IMR-90 (cell line): ENCODE measurements around the gene NRDC. TPM values are rescaled to one million over a fixed set of nuclear protein-coding genes. Genes with fewer than 3 reads are reported as not detected.

Experiments used
- ATAC-seq: fragments of 200-7000 bp; cut with Tn5 transposase; 2 replicates; pipeline ENCODE4 v1.9.1; 2020; ENCODE audit warnings: low read depth, mild to moderate bottlenecking, moderate library complexity
- BruUV-seq: library from RNA; stranded (reverse); fragments of 400-500 nt; replicated peaks from 2 replicates; lab custom pipeline; 2021; lab: Mats Ljungman, UMichigan
- CTCF ChIA-PET: fragments of 300-600 bp; formaldehyde crosslinking; extraction: SDS; loops from one replicate; lab custom pipeline; 2021; ENCODE audit warnings: antibody characterized with exemption; lab: Yijun Ruan, JAX
- POLR2A ChIA-PET: fragments of 300-600 bp; sonication (Branson Sonifier 250); formaldehyde crosslinking; loops from one replicate; lab custom pipeline; 2022; ENCODE audit warnings: antibody characterized with exemption; ENCODE audit not compliant: unreplicated experiment; lab: Charles Lee
- DNase-seq: peaks from one replicate; pipeline ENCODE4 v3.0.0; 2013
- H2AFZ ChIP-seq: replicated peaks from 2 replicates; pipeline ENCODE3; 2013; ENCODE audit warnings: low read length, mild to moderate bottlenecking; ENCODE audit not compliant: poor library complexity
- H2AK5ac ChIP-seq: 2 replicates; pipeline ENCODE4 v1.6.1; 2013; ENCODE audit warnings: low read depth, low read length, inconsistent platforms
- H2AK9ac ChIP-seq: replicated peaks from 2 replicates; pipeline ENCODE3; 2013; ENCODE audit warnings: mild to moderate bottlenecking, low read depth, low read length, moderate library complexity; ENCODE audit not compliant: poor library complexity
- H2BK120ac ChIP-seq: 2 replicates; pipeline ENCODE4 v1.6.1; 2013; ENCODE audit warnings: low read depth, low read length, inconsistent platforms
- H2BK15ac ChIP-seq: 3 replicates; pipeline ENCODE4 v1.6.1; 2013; ENCODE audit warnings: low read depth, low read length, inconsistent platforms
- H2BK20ac ChIP-seq: 2 replicates; pipeline ENCODE4 v1.6.1; 2013; ENCODE audit warnings: low read depth, mild to moderate bottlenecking, inconsistent platforms, low read length, moderate library complexity
- H2BK5ac ChIP-seq: 2 replicates; pipeline ENCODE4 v1.6.1; 2013; ENCODE audit warnings: mild to moderate bottlenecking, low read depth, low read length, inconsistent platforms; ENCODE audit not compliant: poor library complexity, severe bottlenecking
- H3K14ac ChIP-seq: replicated peaks from 2 replicates; pipeline ENCODE4 v1.6.1; 2013; ENCODE audit warnings: low read depth, low read length, inconsistent platforms
- H3K18ac ChIP-seq: 2 replicates; pipeline ENCODE4 v1.6.1; 2013; ENCODE audit warnings: low read depth, low read length, control low read depth
- H3K23ac ChIP-seq: 2 replicates; pipeline ENCODE4 v1.6.1; 2013; ENCODE audit warnings: low read depth, low read length, inconsistent platforms
- H3K27ac ChIP-seq: 2 replicates; pipeline ENCODE4 v1.5.1; 2013; ENCODE audit warnings: mild to moderate bottlenecking, control low read depth, low read length; ENCODE audit not compliant: insufficient read depth
- H3K27me3 ChIP-seq: 2 replicates; pipeline ENCODE4 v1.6.1; 2013; ENCODE audit warnings: low read length; ENCODE audit not compliant: control insufficient read depth, insufficient read depth
- H3K36me3 ChIP-seq: 2 replicates; pipeline ENCODE4 v1.6.1; 2013; ENCODE audit warnings: low read length, mixed read lengths; ENCODE audit not compliant: control insufficient read depth, insufficient read depth
- H3K4ac ChIP-seq: 2 replicates; pipeline ENCODE4 v1.6.1; 2013; ENCODE audit warnings: low read depth, low read length, inconsistent platforms
- H3K4me1 ChIP-seq: 2 replicates; pipeline ENCODE4 v1.6.1; 2013; ENCODE audit warnings: low read length, mixed read lengths; ENCODE audit not compliant: control insufficient read depth, insufficient read depth
- H3K4me2 ChIP-seq: 2 replicates; pipeline ENCODE4 v1.6.1; 2013; ENCODE audit warnings: low read depth, mild to moderate bottlenecking, control low read depth, low read length, moderate library complexity
- H3K4me3 ChIP-seq: 2 replicates; pipeline ENCODE4 v1.5.1; 2013; ENCODE audit warnings: low read depth, mild to moderate bottlenecking, control low read depth, low read length, moderate library complexity; ENCODE audit not compliant: insufficient read depth
- H3K56ac ChIP-seq: 2 replicates; pipeline ENCODE4 v1.6.1; 2013; ENCODE audit warnings: low read length, inconsistent platforms; ENCODE audit not compliant: insufficient read depth; ENCODE audit errors: extremely low read depth
- H3K79me1 ChIP-seq, 2 experiments: 2 replicates each; pipeline ENCODE4 v1.6.1; 2013; ENCODE audit warnings: low read length in 2 of 2, inconsistent platforms in 1 of 2, low read depth in 1 of 2
- H3K9ac ChIP-seq: 2 replicates; pipeline ENCODE4 v1.6.1; 2013; ENCODE audit warnings: low read depth, low read length, control low read depth
- H3K9me1 ChIP-seq: 2 replicates; pipeline ENCODE4 v1.6.1; 2013; ENCODE audit warnings: low read length, inconsistent platforms; ENCODE audit not compliant: insufficient read depth
- H3K9me3 ChIP-seq: 2 replicates; pipeline ENCODE4 v1.6.1; 2013; ENCODE audit warnings: low read length; ENCODE audit not compliant: control insufficient read depth, insufficient read depth
- H4K20me1 ChIP-seq: 2 replicates; pipeline ENCODE4 v1.6.1; 2013; ENCODE audit warnings: low read length, inconsistent platforms; ENCODE audit not compliant: insufficient read depth
- H4K5ac ChIP-seq: 2 replicates; pipeline ENCODE4 v1.6.1; 2013; ENCODE audit warnings: mild to moderate bottlenecking, low read depth, low read length, control low read depth
- H4K8ac ChIP-seq, 2 experiments: 2 replicates each; pipeline ENCODE4 v1.6.1; 2013; ENCODE audit warnings: low read depth in 2 of 2, low read length in 2 of 2, control low read depth in 1 of 2, inconsistent platforms in 1 of 2
- H4K91ac ChIP-seq: 2 replicates; pipeline ENCODE4 v1.6.1; 2013; ENCODE audit warnings: low read depth, low read length, inconsistent platforms; ENCODE audit not compliant: insufficient read depth
- BHLHE40 ChIP-seq: fragments of 150-350 bp; IDR thresholded peaks from 2 replicates; pipeline ENCODE4 v1.6.1; 2016; ENCODE audit warnings: mild to moderate bottlenecking, low read depth, low read length
- MXI1 ChIP-seq: IDR thresholded peaks from 2 replicates; pipeline ENCODE4 v1.6.1; 2012; ENCODE audit warnings: low read depth, mild to moderate bottlenecking, low read length, moderate library complexity, borderline replicate concordance
- RCOR1 ChIP-seq: IDR thresholded peaks from 2 replicates; pipeline ENCODE4 v1.6.1; 2012; ENCODE audit warnings: mild to moderate bottlenecking, low read length, improper control_type of control experiment; ENCODE audit not compliant: insufficient replicate concordance
- dilution Hi-C: fragments of 300-500 bp; cut with HindIII; formaldehyde crosslinking; loops from one replicate; pipeline ENCODE4 v1.14.3; 2018; ENCODE audit warnings: low sequenced_read_pairs; ENCODE audit not compliant: unreplicated experiment
- in situ Hi-C: fragments of 300-500 bp; cut with MboI; formaldehyde crosslinking; loops from 3 replicates; pipeline ENCODE4 v1.14.3; 2019; ENCODE audit warnings: low sequenced_read_pairs, inconsistent platforms, mixed read lengths
- intact Hi-C: fragments of 100-400 bp; cut with micrococcal nuclease; formaldehyde crosslinking; loops from 2 replicates; pipeline ENCODE4 v1.10.0; 2022
- polyA plus RNA-seq, 3 experiments: library from polyadenylated mRNA; depleted of rRNA; stranded (reverse); fragments of >200 nt; gene quantifications; 2 replicates each; pipeline ENCODE4 v1.2.3, GENCODE V29; 2012; ENCODE audit warnings: low replicate concordance in 1 of 3
- total RNA-seq: library from RNA; depleted of rRNA; stranded (reverse); fragments of >200 nt; gene quantifications from 2 replicates; pipeline ENCODE4 v1.2.3, GENCODE V29; 2012

The NRDC gene
- total and polyA plus RNA-seq, 2 of the 4 experiments (the other 2 are of a cell fraction) = 75.8 to 84.7 TPM

GRCh38 chr1:51753969-51754368 is 124.6 kb downstream of the NRDC start:
- in situ Hi-C loops = no loop called here

More at GRCh38 chr1:51753969-51754368, 124.6 kb downstream of the NRDC start:
- H4K91ac ChIP-seq = no peak overlapping the region
- H3K56ac ChIP-seq = no peak overlapping the region
- ChIA-PET CTCF (interaction anchor here (0.6 to 1.4 kb wide), 4 partner anchors 8 to 145 kb away, joined by 3 to 5 read pairs (median 3); no protein-coding TSS in a partner anchor), POLR2A (no interaction called here)
- no peaks in the 10 kb centered on the region for H3K27me3 ChIP-seq
- no peak for TF ChIP-seq RCOR1
- no peak for TF ChIP-seq BHLHE40
- TF ChIP-seq MXI1 = no peak
- H2AK9ac ChIP-seq = no peak overlapping the region
- no peak overlapping the region for H2BK20ac ChIP-seq
- no peak overlapping the region for H3K4ac ChIP-seq
- H3K4me1 ChIP-seq = no peaks in the 10 kb centered on the region
- no peak overlapping the region for H3K9ac ChIP-seq
- no peak overlapping the region for H3K14ac ChIP-seq
- ATAC-seq = no peak
- DNase-seq = no peak
- dilution Hi-C loops = no loop called here
- peaks cover 16% of the 10 kb centered on the region for H3K36me3 ChIP-seq
- no peak overlapping the region for H2BK15ac ChIP-seq
- no peak overlapping the region for H4K8ac ChIP-seq
- no peak overlapping the region for H3K27ac ChIP-seq
- no peak overlapping the region for H2BK120ac ChIP-seq
- no peak overlapping the region for H2BK5ac ChIP-seq
- no peak overlapping the region for H3K4me3 ChIP-seq
- no peak overlapping the region for H4K5ac ChIP-seq
- BruUV-seq = no TSS peak
- H3K18ac ChIP-seq = no peak overlapping the region
- no peak overlapping the region for H2AK5ac ChIP-seq
- peaks cover 6 to 7% of the 10 kb centered on the region in 2 experiments; a peak in 2 of 4 replicates for H3K79me1 ChIP-seq
- H3K9me1 ChIP-seq = no peaks in the 10 kb centered on the region
- no peak overlapping the region for H2AFZ ChIP-seq
- H3K23ac ChIP-seq = no peak overlapping the region
- no peaks in the 10 kb centered on the region for H4K20me1 ChIP-seq
- intact Hi-C loops = no loop called here
- H3K9me3 ChIP-seq = peaks cover 3% of the 10 kb centered on the region
- no peak overlapping the region for H3K4me2 ChIP-seq
